Measurements from ENCODE around the gene ARHGAP15. TPM values are rescaled to one million over a fixed set of nuclear protein-coding genes. Genes with fewer than 3 reads are reported as not detected.

Gene ARHGAP15
- total RNA-seq, 1 donor: 0.43 TPM

DNA sequence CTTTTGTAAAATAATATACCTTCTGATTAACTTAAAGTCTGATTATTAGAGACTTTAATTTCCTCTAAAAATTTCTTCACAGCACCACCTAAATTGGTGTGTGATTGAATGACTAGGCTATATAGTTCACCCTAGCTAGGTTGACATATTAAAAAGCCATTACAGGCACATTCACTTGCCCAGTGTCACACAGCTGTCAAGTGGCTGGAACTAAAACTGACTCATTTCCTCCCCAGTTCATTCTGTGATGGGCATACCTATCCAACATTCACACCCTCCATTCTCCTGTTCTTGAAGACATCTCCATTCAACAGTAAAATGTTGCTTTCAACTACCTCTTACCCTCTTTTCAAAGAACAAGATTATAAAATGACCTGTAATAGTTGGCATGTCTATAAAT lies 334.5 kb downstream of the ARHGAP15 start:
- H3K4me3 ChIP-seq (ENCODE audit: low read depth, low read length): no peak overlapping the region
- TF ChIP-seq, protein P1, sequence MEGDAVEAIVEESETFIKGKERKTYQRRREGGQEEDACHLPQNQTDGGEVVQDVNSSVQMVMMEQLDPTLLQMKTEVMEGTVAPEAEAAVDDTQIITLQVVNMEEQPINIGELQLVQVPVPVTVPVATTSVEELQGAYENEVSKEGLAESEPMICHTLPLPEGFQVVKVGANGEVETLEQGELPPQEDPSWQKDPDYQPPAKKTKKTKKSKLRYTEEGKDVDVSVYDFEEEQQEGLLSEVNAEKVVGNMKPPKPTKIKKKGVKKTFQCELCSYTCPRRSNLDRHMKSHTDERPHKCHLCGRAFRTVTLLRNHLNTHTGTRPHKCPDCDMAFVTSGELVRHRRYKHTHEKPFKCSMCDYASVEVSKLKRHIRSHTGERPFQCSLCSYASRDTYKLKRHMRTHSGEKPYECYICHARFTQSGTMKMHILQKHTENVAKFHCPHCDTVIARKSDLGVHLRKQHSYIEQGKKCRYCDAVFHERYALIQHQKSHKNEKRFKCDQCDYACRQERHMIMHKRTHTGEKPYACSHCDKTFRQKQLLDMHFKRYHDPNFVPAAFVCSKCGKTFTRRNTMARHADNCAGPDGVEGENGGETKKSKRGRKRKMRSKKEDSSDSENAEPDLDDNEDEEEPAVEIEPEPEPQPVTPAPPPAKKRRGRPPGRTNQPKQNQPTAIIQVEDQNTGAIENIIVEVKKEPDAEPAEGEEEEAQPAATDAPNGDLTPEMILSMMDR (IDR thresholded peaks at IDR 0.05; ENCODE audit: insufficient read depth, low read depth, low read length): no peak
- no peak for DNase-seq (ENCODE audit: low read depth)

GRCh38 chr2:143466391-143466790 lies 337.2 kb downstream of the ARHGAP15 start:
- DNase-seq (ENCODE audit: low read depth): no peak
- H3K4me3 ChIP-seq (ENCODE audit: low read depth, low read length): no peak overlapping the region
- TF ChIP-seq, protein P1 (IDR thresholded peaks at IDR 0.05; ENCODE audit: insufficient read depth, low read depth, low read length): no peak

- TF ChIP-seq, protein P1 (IDR thresholded peaks at IDR 0.05; ENCODE audit: insufficient read depth, low read depth, low read length): no peak
- no peak overlapping the region for H3K4me3 ChIP-seq (ENCODE audit: low read depth, low read length)
- no peak for DNase-seq (ENCODE audit: low read depth)
Measured at GRCh38 chr2:143467011-143467410, 337.8 kb downstream of the ARHGAP15 start.

- TF ChIP-seq, protein P1 (IDR thresholded peaks at IDR 0.05; ENCODE audit: insufficient read depth, low read depth, low read length): no peak
- H3K4me3 ChIP-seq (ENCODE audit: low read depth, low read length): no peak overlapping the region
- DNase-seq (ENCODE audit: low read depth): no peak
Measured at GRCh38 chr2:143468341-143468888, 339.2 kb downstream of the ARHGAP15 start.

DNA sequence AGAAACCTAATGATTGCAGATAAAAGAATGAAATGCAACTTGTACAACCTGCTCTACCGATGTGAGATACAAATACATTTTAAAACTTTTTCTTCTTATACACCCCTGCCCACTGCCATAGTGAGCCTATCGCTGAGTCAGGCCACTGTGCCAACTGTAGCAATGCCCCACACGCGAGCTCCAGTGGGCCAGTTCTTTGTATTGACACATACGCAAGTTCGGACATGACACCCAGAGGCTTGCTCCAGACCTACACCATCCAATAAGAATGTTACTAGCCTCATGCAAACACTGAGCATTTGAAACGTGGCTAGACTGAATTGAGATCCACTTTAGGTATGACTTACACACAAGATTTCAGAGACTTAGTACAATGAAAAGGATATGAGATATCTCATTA lies 340.1 kb downstream of the ARHGAP15 start:
- TF ChIP-seq, protein P1 (IDR thresholded peaks at IDR 0.05; ENCODE audit: insufficient read depth, low read depth, low read length): no peak
- no peak for DNase-seq (ENCODE audit: low read depth)
- H3K4me3 ChIP-seq (ENCODE audit: low read depth, low read length): no peak overlapping the region

GRCh38 chr2:143471550-143471949 lies 342.3 kb downstream of the ARHGAP15 start:
- DNase-seq (ENCODE audit: low read depth): no peak
- H3K4me3 ChIP-seq (ENCODE audit: low read depth, low read length): no peak overlapping the region
- TF ChIP-seq, protein P1 (IDR thresholded peaks at IDR 0.05; ENCODE audit: insufficient read depth, low read depth, low read length): no peak

GRCh38 chr2:143473216-143473615 lies 344.0 kb downstream of the ARHGAP15 start:
- TF ChIP-seq, protein P1 (IDR thresholded peaks at IDR 0.05; ENCODE audit: insufficient read depth, low read depth, low read length): no peak
- DNase-seq (ENCODE audit: low read depth): peak; percentile 46
- no peak overlapping the region for H3K4me3 ChIP-seq (ENCODE audit: low read depth, low read length)
